DND-41 (cell line): ENCODE data around the gene ATXN3.

Source experiments
- EZH2 ChIP-seq: IDR thresholded peaks from 3 replicates; pipeline ENCODE4 v1.6.1; 2012; ENCODE audit warnings: borderline replicate concordance, low read depth, mild to moderate bottlenecking, moderate library complexity, low read length, inconsistent platforms; ENCODE audit not compliant: severe bottlenecking
- TF ChIP-seq, protein P1 (sequence below): IDR thresholded peaks from 2 replicates; pipeline ENCODE4 v1.5.1; 2012; ENCODE audit warnings: borderline replicate concordance, low read length, moderate library complexity, mild to moderate bottlenecking; ENCODE audit not compliant: poor library complexity, severe bottlenecking; ENCODE audit errors: extremely low read depth

GRCh38 chr14:92135269-92135668 is 28.9 kb upstream of the ATXN3 start:
- TF ChIP-seq, protein P1, sequence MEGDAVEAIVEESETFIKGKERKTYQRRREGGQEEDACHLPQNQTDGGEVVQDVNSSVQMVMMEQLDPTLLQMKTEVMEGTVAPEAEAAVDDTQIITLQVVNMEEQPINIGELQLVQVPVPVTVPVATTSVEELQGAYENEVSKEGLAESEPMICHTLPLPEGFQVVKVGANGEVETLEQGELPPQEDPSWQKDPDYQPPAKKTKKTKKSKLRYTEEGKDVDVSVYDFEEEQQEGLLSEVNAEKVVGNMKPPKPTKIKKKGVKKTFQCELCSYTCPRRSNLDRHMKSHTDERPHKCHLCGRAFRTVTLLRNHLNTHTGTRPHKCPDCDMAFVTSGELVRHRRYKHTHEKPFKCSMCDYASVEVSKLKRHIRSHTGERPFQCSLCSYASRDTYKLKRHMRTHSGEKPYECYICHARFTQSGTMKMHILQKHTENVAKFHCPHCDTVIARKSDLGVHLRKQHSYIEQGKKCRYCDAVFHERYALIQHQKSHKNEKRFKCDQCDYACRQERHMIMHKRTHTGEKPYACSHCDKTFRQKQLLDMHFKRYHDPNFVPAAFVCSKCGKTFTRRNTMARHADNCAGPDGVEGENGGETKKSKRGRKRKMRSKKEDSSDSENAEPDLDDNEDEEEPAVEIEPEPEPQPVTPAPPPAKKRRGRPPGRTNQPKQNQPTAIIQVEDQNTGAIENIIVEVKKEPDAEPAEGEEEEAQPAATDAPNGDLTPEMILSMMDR, result peak; percentile 57
- no peak for TF ChIP-seq EZH2
